SJCRH30 (cell line): ENCODE results near the gene SETD1B. TPM values are rescaled to one million over a fixed set of nuclear protein-coding genes. Genes with fewer than 3 reads are reported as not detected.
A peak's percentile ranks its signal among the peaks of the same experiment; 100 is the strongest.

Experiments used
- DNase-seq, 2 experiments: peaks; one replicate each; pipeline ENCODE4 v3.0.0-alpha.2; 2015 to 2020
- H3K27ac ChIP-seq: fragments of 250-450 bp; sonication (Bioruptor Pico); 2 replicates; pipeline ENCODE4 v1.5.1; 2020; ENCODE audit warnings: mild to moderate bottlenecking, moderate library complexity
- H3K27me3 ChIP-seq: fragments of 250-450 bp; sonication (Bioruptor Pico); 2 replicates; pipeline ENCODE4 v1.5.1; 2020; ENCODE audit warnings: mild to moderate bottlenecking, moderate library complexity
- H3K36me3 ChIP-seq: fragments of 250-450 bp; sonication (Bioruptor Pico); 2 replicates; pipeline ENCODE4 v1.5.1; 2020; ENCODE audit warnings: mild to moderate bottlenecking, moderate library complexity
- H3K4me1 ChIP-seq: fragments of 250-450 bp; sonication (Bioruptor Pico); 2 replicates; pipeline ENCODE4 v1.5.1; 2020; ENCODE audit warnings: mild to moderate bottlenecking, moderate library complexity
- H3K4me3 ChIP-seq: fragments of 250-450 bp; sonication (Bioruptor Pico); 2 replicates; pipeline ENCODE4 v1.5.1; 2020; ENCODE audit warnings: mild to moderate bottlenecking, moderate library complexity
- H3K9me3 ChIP-seq: fragments of 250-450 bp; sonication (Bioruptor Pico); replicated peaks from 2 replicates; pipeline ENCODE4 v1.5.1; 2020; ENCODE audit warnings: mild to moderate bottlenecking, moderate library complexity
- total RNA-seq: library from RNA; depleted of rRNA; stranded (reverse); fragments of >200 nt; shearing (Covaris generic); gene quantifications from 2 replicates; pipeline ENCODE4 v1.2.3, GENCODE V29; 2014

The SETD1B gene
- total RNA-seq, 1 experiment from 2014 or later: 3.8 TPM

- no peaks in the 10 kb centered on the region for H3K9me3 ChIP-seq
- H3K36me3 ChIP-seq: 0 out of 2 replicates have a peak, but pooled peaks cover 3% of the 10 kb centered on the region
- peaks cover 8% of the 10 kb centered on the region; the same call in 1 of the 2 replicates for H3K4me1 ChIP-seq
- no peaks in the 10 kb centered on the region for H3K27me3 ChIP-seq
- no peak overlapping the region for H3K4me3 ChIP-seq
- no peak overlapping the region; the same call in 1 of the 2 replicates for H3K27ac ChIP-seq
- DNase-seq: no peak
These were observed 28.8 kb upstream of the SETD1B start for GRCh38 chr12:121774968-121775474.

- Histone ChIP-seq H3K36me3 (0 out of 2 replicates have a peak, but pooled peaks cover 3% of the 10 kb centered on the region), H3K4me1 (peaks cover 8% of the 10 kb centered on the region; the same call in 1 of the 2 replicates), H3K9me3 (no peaks in the 10 kb centered on the region), H3K27me3 (no peaks in the 10 kb centered on the region), H3K4me3 (no peak overlapping the region), H3K27ac (no peak overlapping the region)
- no peak for DNase-seq
These were observed 28.3 kb upstream of the SETD1B start for GRCh38 chr12:121775501-121775900.

- H3K9me3 ChIP-seq: no peaks in the 10 kb centered on the region
- peaks cover 11% of the 10 kb centered on the region; the same call in 1 of the 2 replicates for H3K4me1 ChIP-seq
- H3K36me3 ChIP-seq: 0 out of 2 replicates have a peak, but pooled peaks cover 3% of the 10 kb centered on the region
- H3K27ac ChIP-seq: no peak overlapping the region
- H3K4me3 ChIP-seq: no peak overlapping the region
- peak; percentile 62 to 75 for DNase-seq
- H3K27me3 ChIP-seq: no peaks in the 10 kb centered on the region
These were observed 27.4 kb upstream of the SETD1B start for GRCh38 chr12:121776190-121777098.

GRCh38 chr12:121778567-121779421 is 25.0 kb upstream of the SETD1B start:
- H3K27ac ChIP-seq: no peak overlapping the region
- peaks cover 26% of the 10 kb centered on the region for H3K4me1 ChIP-seq
- no peak overlapping the region for H3K4me3 ChIP-seq
- H3K36me3 ChIP-seq: 0 out of 2 replicates have a peak, but pooled peaks cover 3% of the 10 kb centered on the region
- H3K27me3 ChIP-seq: no peaks in the 10 kb centered on the region
- no peak for DNase-seq
- H3K9me3 ChIP-seq: no peaks in the 10 kb centered on the region

- no peak overlapping the region for H3K27ac ChIP-seq
- H3K36me3 ChIP-seq: 0 out of 2 replicates have a peak, but pooled peaks cover 3% of the 10 kb centered on the region
- H3K27me3 ChIP-seq: no peaks in the 10 kb centered on the region
- H3K4me3 ChIP-seq: no peak overlapping the region
- no peak for DNase-seq
- H3K4me1 ChIP-seq: peaks cover 21% of the 10 kb centered on the region
- no peaks in the 10 kb centered on the region for H3K9me3 ChIP-seq
These were observed 24.4 kb upstream of the SETD1B start for GRCh38 chr12:121779422-121779895.

- no peak overlapping the region for H3K27ac ChIP-seq
- H3K4me3 ChIP-seq: no peak overlapping the region
- peaks cover 18% of the 10 kb centered on the region for H3K4me1 ChIP-seq
- no peak for DNase-seq
- H3K9me3 ChIP-seq: no peaks in the 10 kb centered on the region
- H3K27me3 ChIP-seq: no peaks in the 10 kb centered on the region
- H3K36me3 ChIP-seq: 0 out of 2 replicates have a peak, but pooled peaks cover 3% of the 10 kb centered on the region
These were observed 23.4 kb upstream of the SETD1B start for GRCh38 chr12:121780429-121780828.

- Histone ChIP-seq H3K36me3 (no peaks in the 10 kb centered on the region), H3K9me3 (no peaks in the 10 kb centered on the region), H3K4me1 (peaks cover 18% of the 10 kb centered on the region), H3K27ac (peak overlapping the region; percentile 55), H3K4me3 (no peak overlapping the region), H3K27me3 (no peaks in the 10 kb centered on the region)
- DNase-seq: no peak
These were observed 22.3 kb upstream of the SETD1B start for GRCh38 chr12:121781484-121781997.

- H3K9me3 ChIP-seq: no peaks in the 10 kb centered on the region
- no peak overlapping the region for H3K4me3 ChIP-seq
- H3K27me3 ChIP-seq: no peaks in the 10 kb centered on the region
- peak in 1 of 2 experiments; percentile 83 for DNase-seq
- H3K4me1 ChIP-seq: peaks cover 18% of the 10 kb centered on the region
- no peaks in the 10 kb centered on the region for H3K36me3 ChIP-seq
- H3K27ac ChIP-seq: peak overlapping the region; percentile 55
These were observed 21.5 kb upstream of the SETD1B start for GRCh38 chr12:121781998-121782979.

GRCh38 chr12:121783766-121784165 is 20.0 kb upstream of the SETD1B start:
- no peak for DNase-seq
- H3K9me3 ChIP-seq: no peaks in the 10 kb centered on the region
- no peak overlapping the region for H3K27ac ChIP-seq
- H3K36me3 ChIP-seq: no peaks in the 10 kb centered on the region
- H3K27me3 ChIP-seq: no peaks in the 10 kb centered on the region
- no peak overlapping the region for H3K4me3 ChIP-seq
- peaks cover 18% of the 10 kb centered on the region for H3K4me1 ChIP-seq

- no peak for DNase-seq
- H3K27me3 ChIP-seq: no peaks in the 10 kb centered on the region
- peaks cover 18% of the 10 kb centered on the region for H3K4me1 ChIP-seq
- no peaks in the 10 kb centered on the region for H3K9me3 ChIP-seq
- no peak overlapping the region for H3K27ac ChIP-seq
- H3K4me3 ChIP-seq: no peak overlapping the region
- H3K36me3 ChIP-seq: no peaks in the 10 kb centered on the region
These were observed 19.3 kb upstream of the SETD1B start for GRCh38 chr12:121784460-121784859.

- Histone ChIP-seq H3K27ac (no peak overlapping the region), H3K4me1 (peaks cover 20% of the 10 kb centered on the region), H3K4me3 (no peak overlapping the region), H3K36me3 (no peaks in the 10 kb centered on the region), H3K9me3 (no peaks in the 10 kb centered on the region), H3K27me3 (no peaks in the 10 kb centered on the region)
- DNase-seq: no peak
These were observed 17.4 kb upstream of the SETD1B start for GRCh38 chr12:121786440-121786825.

- DNase-seq: no peak
- H3K9me3 ChIP-seq: no peaks in the 10 kb centered on the region
- H3K27ac ChIP-seq: no peak overlapping the region
- peaks cover 11% of the 10 kb centered on the region for H3K4me1 ChIP-seq
- no peaks in the 10 kb centered on the region for H3K36me3 ChIP-seq
- H3K4me3 ChIP-seq: no peak overlapping the region
- no peaks in the 10 kb centered on the region for H3K27me3 ChIP-seq
These were observed 16.5 kb upstream of the SETD1B start for GRCh38 chr12:121787063-121788025.
